NCI-H748 (cell line): ENCODE results near the gene NCOR2.

Experiments
- DNase-seq: peaks from one replicate; lab custom pipeline; 2025; ENCODE audit not compliant: unreplicated experiment; lab: John Stamatoyannopoulos, UW

The NCOR2 gene

DNA sequence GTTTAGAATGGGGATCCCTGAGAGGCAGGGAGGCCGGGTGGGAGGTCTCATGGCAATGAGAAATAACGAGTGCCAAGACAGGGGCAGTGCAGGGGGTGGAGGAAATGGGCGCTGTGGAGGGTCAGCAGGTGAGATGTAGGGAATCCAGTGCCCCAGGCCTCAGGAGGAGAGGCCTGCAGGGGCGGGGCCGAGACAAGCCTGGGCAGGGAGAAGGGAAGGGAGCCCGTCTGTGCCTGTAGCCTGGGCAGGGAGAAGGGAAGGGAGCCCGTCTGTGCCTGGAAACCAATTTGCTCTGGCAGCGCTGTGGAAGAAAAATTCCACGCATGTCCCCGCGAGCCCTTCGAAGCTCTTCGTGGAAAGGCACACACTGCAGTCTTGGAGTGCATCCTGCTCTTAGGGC, 10.6 kb upstream of the NCOR2 start:
- DNase-seq: no peak

DNA sequence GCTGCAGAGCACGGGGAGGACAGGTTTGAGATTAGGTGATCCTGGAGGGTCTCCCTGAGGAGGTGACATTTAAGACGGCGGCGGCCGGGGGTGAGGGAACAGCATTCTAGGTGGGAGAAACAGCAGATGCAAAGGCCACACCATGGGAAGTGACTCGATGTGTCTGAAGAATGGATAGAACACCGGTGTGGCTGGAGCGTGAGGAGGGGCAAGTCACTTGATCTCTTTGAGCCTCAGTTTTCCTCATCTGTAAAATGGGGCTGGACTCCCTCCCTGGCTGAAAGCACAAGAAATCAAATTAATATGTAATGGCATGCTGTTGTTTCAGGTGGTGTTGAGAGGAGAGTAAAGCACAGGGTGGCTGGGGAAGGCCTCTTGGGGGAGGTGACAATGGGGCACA, 10.0 kb upstream of the NCOR2 start:
- no peak for DNase-seq

DNA sequence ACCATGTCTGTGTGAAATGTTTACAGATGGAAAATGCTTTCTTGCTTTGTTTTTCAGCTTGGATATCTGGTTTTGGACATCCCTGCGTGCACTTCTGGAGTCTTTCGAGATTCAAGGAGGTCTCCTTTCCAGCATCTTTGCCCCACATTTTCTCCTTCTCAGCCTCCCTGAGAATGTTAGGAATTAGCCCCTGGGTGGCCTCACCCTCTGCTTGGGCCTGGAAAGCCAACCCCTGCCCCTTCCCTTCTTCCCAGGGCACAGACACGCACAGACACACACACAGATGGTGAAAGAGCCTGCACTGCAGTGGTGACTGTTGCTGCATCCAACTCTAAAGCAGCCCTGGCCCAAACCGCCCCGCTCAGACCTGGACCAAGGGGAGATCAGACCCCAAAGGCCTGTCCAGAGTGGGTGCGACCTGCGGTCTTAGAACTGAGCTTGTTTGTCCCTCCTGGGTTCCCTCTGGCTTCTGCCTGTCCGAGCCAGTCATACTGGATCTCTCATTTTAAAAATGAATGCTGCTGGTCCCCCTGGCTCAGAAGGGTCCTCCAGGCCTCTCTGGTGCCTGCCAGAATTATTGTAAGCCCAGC, 8.7 kb upstream of the NCOR2 start:
- no peak for DNase-seq

DNA sequence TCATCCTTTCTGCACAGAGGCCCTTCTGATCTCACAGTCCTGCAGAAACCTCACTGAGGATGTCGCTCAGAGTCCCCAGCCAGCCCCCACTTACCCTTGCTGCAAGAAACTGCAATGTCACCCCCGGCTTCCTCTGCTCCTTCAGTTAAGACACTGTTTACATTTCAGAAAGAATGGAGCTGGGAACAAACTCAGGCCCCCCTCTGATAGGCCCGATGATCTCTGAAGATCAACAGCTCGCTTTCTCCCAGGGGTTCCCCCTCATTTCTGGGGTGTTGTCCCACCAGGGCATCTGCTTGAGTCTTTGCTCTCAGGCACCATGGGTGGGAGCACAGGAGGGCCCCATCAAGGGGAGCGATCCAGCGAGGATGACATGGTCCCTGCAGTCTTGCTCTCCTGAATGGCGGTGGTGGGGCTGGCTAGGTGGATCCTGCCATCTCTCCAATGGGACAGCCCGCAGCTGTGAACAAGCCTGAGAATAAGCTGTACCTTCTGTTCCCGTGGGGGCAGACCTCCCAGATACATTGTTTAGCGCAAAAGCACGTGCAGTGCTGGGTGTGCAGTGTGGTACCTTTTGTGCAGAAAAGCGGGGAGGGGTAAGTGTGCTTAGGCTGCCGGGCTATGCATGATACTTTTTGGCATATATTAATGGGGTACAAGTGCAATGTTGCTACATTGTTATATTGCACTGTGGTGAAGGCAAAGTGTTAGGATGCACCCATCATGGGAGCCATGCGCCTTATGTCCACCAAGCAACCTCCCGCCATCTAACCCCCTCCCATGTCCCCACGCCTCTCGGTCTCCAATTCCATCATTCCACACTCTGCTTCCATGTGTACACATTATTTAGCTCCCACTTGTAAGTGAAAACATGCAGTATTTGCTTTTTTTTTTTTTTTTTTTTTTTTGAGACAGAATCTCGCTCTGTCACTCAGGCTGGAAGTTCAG, 6.7 kb upstream of the NCOR2 start:
- no peak for DNase-seq

DNA sequence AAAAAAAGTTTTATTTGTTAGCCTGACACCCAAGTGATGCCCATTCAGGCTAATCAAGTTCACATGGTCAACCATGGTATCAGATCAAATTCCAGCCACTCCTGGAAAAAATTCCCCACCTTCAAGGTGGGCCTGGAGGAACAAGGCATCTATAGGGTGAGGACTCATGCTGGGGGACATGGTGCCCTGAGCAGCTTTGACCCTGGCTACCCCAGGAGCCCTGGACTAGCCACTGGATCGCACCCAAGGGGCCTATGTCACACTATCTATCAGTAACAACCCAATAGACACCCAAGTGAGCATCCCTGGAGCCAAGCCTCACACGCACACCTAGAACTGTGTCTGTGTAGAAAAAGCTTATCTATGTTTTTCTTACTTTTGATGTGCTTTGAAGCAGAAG, 4.1 kb upstream of the NCOR2 start:
- DNase-seq: no peak

DNA sequence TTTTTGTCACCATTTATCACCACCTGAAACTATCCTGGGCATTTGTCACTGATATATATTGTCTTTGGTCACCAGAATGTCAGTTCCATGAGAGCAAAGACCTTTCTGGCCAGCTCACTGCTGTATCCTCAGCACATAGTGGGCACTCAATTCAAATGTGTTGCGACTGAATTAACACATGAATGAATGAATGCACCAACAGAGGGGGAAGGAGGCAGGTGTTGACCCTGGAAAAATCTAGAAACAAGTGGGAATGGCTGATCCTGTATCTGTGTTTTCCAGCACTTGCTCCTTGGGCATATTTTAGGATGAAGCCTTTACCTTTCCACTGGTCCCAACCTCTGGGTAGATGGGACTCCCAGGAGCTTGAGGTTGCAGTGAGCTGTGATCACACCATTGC, 3.4 kb upstream of the NCOR2 start:
- no peak for DNase-seq

DNA sequence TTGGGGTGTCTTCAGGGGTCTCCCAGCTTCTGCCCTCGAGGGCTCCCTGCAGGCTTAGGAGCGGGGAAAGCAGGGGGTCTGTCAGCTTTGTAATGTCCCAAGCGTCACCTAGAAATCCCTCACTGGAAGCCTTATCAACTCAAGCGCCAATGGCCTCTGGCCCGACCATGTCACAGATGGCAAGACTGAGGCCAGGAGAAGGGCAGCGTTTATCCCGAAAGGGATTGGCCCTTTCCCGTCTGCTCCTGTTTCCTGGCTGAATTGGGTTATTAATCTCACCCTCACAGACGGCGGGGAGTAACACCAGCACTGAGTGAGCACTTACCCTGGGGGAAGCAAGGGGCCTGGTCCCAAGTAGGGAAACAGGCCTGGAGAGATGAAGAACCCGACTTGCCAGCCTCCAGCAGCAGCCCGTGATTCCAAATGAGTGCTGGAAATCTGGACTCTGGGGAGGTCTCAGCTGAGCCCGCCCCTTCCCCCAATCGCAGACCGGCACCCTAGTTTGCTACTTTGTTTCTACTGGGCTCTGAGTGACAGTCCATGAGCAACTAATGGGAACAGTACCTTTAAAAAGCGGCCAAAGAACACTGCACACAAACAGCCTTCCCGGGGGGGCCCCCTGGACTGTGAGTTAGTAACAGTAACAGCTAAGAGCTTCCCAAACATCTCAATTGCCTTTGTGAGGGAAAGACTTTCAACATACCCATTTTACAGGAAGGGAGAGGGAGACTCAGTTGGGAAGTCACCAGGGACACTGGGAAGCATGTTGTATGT, 2.1 kb upstream of the NCOR2 start:
- no peak for DNase-seq

DNA sequence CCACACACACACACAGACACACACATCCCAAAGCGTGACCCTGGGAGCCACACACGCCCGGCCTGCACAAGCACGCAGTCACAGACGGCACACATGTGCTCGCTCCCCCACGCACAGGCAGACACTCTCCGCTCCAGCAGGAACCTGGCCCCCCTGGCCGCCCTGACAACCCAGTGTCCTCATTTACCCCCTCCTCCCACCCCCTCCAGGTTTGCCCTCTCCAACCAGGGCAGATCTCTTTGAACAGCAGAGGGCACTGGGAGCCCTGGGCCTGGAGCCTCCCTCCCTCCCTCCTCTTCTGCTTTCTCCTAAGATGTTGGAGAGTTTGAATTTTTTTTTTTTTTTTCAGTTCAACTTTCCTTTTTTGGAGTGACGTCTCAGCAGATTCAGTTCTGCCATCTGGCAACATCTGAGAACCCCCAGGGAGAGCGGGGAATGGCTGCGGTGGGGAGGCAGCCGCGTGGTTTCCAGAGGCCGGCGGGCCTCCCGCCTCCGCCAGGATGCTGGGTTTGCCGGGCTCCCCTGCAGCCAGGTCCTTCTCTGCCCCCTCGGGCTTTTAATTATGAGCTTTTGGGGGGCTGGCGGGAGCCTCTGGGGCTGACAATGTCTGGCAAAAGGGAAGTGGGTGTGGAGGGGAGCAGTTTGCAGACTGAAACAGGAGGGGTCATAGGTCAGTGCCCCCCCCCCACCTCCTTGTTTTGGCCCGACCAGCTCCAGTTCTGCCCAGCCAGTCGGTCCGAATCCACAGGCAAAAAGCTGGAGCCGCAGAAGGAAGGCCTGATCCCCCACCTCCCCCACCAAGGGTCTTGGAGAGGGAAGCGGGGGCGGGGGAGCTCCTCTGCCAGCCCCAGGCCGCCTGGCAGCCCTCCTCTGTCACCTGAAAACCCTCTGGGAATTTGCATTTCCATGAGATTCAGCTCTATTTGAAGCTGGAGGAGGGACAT, 1.3 kb upstream of the NCOR2 start:
- DNase-seq: peak; percentile 37

DNA sequence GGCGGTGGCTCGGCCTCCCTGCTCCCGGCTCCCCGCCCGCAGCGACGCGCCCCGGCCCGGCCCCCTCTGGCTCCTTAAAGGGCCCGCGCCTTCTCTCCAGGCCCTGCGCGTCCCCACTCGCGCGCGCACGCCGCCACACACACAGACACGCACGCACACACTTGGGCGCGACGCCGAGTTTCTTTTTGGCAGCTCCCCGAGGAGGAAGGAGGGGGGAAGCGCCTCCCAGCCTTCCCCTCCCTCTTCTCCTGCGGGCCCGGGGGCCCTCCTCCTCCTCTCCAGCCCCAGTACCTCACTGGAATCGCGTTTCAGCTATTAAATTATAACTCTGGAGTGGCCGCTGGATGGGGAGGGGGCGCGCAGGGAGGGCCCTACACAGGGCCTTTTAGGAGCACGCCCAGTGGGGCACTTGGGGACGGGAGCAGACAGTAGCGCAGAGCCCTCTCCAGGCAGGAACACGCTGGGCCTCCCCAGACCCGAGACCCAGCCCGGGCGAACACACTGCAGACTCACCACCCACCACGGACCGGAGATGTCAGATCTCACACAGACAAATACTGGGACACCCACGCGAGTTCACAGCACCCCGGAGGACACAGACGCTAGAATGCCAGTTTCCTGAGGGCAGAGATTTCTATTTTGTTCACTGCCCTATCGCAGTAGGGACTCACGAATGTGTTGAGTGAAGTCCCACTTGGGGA, 411 bp upstream of the NCOR2 start:
- peak; percentile 84 for DNase-seq

DNA sequence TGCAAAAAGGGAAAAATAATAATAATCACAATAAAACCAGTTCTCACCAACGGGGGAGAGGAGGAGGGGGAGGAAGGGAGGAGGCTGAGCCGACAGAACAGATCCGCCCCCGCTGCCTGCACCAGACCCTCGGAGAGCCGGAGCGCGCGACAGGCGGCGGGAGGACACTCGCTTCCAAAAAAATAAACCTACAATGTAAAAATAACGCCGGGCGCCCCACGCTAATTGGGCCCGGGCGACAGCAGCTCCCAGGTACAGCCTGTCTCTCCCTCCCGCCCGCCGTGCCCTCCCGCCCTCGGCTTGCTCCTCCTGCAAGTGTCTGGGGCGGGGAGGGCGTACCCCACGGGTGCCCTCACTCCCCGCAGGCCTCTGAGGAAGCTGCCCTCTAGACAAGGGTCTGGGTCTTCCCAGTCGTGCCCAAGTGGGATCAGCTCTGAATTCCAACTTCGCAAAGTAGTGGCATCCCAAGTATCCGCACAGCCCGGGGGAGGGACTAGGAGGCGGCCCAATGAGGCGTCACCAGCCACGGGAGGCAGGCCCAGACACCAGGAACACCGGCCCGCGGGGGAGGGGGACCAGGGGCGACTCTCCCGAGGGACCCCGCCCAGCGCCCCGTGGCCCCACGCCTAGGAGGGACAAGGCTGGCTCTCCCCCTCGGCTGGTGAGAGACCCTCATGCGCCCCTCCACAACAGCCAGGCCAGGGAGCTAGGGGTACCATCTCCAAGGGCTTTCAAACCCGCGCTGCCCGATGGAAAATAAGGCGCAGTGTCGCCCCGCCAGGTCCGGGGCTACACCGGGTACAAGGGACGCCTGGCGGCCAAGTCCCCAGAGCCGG, 1.0 kb downstream of the NCOR2 start:
- DNase-seq: peak; percentile 70

DNA sequence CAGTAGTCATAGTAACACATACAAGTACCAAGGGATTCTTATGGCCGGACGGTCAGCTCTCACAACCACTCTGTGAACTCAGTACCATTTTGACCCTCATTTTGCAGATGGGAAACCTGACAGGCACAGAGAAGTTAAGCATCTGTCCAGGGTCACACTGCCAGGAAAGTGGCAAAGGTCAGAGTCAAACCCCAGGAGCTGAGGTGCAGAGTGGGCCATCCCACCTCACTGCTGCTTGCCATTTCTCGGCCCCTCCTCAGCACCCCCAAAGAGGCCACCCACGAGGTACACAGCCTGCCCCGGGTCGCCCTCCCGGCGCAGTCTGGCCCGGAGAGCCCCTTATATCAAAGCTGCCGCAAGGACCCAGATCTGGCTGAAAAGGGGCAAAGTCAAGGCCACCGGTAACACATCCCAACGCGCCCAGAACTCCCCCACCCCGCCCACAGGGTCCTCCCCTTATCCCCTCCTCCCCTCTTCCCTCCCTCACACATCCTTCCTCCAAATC, 1.7 kb downstream of the NCOR2 start:
- no peak for DNase-seq

DNA sequence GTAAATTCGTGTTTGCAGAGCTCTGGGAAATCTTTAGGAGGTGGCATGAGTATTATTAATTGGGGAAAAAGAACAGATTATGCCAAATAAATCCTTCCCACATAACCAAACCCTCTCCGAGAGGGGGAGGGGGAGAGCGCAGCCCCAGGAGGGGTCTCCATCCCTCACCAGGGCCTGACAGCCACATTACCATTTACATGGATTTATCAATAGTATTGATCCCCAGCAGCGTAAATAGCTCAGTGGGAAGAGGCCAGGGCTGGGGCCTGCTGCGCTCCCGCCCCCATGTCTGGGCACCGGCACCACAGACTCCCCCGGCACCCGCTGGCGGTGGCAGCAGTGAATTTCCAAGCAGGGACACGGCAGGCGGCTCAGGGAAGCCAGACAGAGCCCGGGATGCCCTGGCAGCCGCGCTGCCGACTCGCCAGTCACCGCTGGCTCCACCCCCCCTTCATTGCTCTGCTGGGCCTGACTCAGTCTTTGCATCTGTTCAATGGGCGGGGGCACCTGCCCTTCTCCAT, 2.4 kb downstream of the NCOR2 start:
- DNase-seq: no peak

DNA sequence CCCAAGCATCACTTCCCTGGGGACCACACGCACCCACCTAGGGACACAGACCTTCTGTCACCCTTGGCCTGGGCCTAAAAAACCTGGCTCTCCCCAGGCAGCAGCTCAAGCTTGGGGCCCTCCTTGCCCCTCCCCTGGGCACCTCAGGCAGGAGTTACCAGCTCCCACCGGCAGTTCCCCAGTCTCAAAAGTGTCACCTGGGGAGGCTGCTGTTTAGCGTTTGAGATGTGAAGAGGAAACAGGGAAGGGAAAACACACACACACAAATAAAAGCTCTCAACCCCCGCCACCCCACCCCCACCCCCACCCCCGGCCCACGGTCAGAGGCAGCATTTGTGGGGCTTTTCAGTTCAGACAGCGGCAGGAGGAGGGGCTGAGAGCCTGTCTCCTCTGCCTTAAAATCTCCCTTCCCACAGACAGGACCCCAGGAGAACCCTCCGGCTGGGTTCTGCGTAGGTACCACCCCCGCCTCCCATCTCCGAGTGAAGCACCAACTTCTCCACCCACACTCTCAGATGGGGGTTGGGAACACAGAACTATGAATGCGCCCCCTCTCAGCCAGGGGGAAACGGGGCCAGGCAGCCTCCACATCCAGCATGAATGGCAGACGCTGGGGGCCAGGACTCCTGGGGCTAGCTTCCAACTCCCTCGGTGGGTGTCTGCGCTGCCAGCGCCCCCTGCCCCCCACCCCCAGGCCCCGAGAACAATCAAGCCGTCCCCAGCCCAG, 3.0 kb downstream of the NCOR2 start:
- DNase-seq: peak; percentile 10

DNA sequence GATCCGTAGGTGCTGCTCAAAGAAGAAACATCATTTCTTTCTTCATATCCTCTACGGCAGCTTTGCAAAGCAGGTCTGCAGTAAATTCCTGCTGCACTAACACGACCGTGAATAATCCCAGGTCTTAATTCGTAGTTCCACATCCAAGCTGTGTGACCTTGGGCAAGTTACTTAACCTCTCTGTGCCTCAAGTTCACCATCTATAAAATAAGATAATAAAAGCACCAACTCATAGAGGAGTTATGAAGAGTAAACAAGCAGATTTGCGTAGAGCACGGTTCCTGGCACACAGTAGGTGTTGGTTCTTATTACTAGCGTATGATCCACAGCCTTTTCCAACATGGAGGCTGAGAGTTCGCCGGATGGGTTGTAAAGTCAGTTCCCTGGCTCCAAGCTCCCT, 3.6 kb downstream of the NCOR2 start:
- DNase-seq: no peak

DNA sequence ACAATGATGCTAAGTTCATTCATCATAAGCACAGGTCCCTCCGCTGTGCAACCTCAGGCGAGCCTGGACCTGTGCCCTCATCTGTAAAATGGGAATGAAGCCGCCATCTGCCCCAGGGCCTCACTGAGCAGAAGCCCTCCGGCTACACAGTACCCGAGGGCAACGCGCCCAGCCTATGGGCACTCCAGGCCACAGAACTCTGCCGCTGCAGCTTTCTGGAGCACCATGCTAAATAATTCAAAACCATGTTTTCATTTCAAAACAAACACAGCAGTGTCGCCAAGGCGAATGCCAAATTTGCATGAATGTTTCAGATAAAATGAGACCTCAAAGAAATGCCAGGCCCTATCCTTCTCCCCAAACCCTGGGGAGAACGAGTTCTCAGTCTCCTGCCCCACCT, 4.0 kb downstream of the NCOR2 start:
- no peak for DNase-seq

DNA sequence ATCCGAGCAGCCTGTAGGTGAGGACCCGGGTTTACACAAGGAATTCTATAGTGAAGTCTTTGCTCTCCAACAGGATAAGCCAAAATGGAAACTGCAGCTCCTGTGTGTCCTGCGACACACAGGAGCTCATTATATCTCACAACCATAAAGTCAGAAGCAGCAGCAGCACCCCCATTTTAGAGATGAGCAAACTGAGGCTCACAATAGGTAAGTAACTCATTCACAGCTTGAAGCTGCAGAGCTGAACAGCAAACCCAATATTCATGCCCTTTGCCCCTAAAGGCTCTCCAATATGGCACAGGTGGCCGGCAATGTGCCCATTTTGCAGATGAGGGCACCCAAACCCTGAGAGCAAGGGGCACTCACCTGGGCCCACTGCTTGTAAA, 4.6 kb downstream of the NCOR2 start:
- no peak for DNase-seq

DNA sequence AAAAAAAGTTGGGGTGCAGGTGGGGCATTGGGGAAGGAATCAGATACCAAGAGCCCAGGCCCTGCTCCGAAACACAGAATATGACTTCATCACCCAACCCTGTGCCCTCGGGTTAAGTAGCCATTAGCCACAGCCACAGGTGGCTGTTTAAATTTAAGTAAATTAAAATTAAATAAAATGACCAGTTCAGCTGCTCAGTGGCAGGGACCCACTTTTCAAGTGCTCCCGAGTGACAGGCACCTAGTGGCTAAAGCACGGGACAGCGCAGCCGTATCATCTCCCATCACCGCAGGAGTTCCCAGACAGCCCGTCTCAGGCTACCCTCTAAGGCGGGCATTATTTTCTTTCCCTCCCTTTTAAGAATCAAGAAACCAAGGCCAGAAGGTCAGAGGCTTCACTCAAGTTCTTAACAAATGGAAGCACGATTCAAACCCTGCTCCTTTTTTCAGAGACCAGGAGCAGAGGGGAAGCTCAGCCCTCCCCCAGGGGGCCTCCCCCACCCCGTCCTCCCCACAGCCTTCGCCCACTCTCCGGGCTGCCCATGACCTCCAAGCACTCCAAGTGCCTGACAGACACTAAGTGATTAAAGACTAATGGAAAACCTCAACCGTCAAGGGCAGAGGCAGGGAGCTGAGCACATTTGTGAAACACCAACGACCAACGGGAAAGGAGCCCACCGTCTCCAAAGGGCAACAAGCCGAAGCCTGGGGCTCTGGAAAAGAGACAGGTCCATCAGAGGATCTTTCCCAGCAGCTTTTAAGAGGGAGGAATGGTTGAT, 5.2 kb downstream of the NCOR2 start:
- DNase-seq: no peak
